ENCODE results near the gene S1PR3.
"Not testable (repeated sequence)": the region's sequence is repeated elsewhere in the genome, so short reads cannot be mapped to it uniquely, and the experiment has no call there.

Gene S1PR3

DNA sequence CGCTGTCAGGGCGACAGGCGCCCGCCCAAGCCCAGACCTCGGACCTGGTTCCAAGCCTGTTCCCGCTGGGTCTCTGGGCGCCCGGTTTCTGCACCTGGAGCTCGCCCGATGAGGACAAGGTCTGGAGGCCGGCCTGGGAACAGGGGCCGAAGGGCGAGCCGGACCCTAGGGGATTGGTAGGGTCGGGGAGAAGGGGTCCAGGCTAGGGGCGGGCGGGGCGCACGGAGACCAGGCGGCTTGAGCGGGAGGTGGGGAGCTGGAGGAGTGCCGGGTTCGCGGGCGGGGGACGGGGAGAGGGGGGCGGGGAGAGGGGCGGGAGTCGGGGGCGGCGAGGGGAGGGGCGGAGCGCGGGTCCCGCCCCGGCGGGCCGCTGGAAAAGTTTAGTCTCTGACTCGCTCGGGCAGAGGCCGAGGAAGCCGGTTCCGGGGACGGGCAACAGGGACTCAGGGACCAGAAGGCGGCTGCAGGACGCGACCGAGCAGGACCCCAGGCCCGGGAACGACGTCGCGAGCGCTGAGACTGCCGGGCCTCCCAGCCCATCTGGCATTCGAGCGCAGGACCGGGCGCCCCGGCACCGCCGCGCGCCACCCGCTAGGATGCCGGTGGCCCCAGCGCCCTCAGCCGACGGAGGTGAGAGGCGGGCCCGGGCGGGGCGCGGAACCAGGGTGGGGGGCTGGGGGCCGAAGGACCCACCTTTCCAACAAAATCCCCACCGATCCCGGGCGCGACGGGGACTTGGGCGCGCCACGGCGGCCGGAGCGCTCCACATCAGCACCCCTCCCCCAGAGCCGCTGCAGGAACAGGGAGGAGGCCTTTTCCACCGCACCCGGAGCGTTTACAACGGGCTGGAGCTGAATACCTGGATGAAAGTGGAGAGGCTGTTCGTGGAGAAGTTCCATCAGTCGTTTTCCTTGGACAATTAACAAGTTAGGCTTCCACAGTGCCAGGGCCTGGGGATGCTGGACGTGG, at the start of gene S1PR3:
S1PR3 (plus strand) TSS at position 403 of the 969 bp plus-strand sequence. CDS start 9,733 bp downstream, outside the sequence.
- no peak for DNase-seq (ENCODE audit: low spot score)
- TF ChIP-seq, protein P1, sequence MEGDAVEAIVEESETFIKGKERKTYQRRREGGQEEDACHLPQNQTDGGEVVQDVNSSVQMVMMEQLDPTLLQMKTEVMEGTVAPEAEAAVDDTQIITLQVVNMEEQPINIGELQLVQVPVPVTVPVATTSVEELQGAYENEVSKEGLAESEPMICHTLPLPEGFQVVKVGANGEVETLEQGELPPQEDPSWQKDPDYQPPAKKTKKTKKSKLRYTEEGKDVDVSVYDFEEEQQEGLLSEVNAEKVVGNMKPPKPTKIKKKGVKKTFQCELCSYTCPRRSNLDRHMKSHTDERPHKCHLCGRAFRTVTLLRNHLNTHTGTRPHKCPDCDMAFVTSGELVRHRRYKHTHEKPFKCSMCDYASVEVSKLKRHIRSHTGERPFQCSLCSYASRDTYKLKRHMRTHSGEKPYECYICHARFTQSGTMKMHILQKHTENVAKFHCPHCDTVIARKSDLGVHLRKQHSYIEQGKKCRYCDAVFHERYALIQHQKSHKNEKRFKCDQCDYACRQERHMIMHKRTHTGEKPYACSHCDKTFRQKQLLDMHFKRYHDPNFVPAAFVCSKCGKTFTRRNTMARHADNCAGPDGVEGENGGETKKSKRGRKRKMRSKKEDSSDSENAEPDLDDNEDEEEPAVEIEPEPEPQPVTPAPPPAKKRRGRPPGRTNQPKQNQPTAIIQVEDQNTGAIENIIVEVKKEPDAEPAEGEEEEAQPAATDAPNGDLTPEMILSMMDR (IDR thresholded peaks at IDR 0.05; ENCODE audit: extremely low read depth, missing control alignments), result no peak

DNA sequence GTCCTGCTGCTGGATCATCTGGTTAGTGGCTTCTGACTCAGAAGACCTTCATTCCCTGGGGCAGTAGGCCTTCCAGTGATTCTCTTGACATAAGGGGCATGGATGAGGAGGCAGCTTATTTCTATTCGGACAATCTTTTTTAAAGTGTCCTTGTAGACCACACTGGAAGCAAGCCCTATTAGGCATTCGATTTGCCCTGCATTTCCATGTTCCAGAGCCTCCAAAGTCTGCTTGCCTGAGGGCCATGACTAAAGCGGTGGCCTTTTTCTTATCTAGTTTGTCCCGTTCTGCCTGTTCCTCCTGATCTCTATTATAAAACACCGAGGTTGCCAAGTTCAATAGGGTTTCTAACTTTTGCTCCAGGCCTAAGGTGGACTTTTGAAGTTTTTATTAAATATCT, 49.7 kb upstream of the S1PR3 start:
- DNase-seq (ENCODE audit: low spot score), result not testable (repeated sequence)

GRCh38 chr9:88942411-88942810, 48.9 kb upstream of the S1PR3 start:
- DNase-seq (ENCODE audit: low spot score), result no peak
- TF ChIP-seq, protein P1 (IDR thresholded peaks at IDR 0.05; ENCODE audit: extremely low read depth, missing control alignments), result no peak

DNA sequence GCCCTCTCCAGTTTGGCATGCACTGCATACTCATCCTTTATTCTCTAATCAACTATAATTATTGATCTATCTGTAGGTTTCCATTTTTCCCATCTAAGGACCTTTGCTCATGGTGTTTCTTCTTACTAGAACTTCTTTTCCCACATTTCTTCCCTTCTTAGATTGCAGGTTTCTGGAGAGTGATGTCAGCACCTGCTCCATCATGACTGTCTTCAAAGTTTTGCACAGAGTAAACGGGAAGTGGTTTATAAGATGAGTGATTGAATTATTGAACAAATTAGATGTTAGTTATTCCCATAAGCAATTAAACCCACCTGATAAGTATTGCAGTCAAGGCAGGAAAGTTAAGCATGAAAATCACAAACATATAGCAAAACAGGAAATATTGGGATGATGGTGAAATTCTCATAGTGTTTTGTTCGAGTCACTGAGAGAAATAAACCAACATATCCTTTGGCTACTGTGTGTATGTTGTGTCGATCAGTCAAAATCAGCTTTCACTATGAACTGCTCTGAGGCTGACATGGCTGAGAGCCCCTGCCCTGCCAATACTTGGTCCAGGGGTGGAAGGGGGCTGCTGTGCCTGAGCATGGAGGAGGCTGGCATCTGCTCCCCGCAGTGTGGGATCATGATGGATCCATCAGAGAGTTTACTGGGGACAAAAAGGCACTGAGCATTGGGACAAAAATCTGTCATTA, 45.5 kb upstream of the S1PR3 start:
- no peak for DNase-seq (ENCODE audit: low spot score)
- TF ChIP-seq, protein P1 (IDR thresholded peaks at IDR 0.05; ENCODE audit: extremely low read depth, missing control alignments), result no peak

DNA sequence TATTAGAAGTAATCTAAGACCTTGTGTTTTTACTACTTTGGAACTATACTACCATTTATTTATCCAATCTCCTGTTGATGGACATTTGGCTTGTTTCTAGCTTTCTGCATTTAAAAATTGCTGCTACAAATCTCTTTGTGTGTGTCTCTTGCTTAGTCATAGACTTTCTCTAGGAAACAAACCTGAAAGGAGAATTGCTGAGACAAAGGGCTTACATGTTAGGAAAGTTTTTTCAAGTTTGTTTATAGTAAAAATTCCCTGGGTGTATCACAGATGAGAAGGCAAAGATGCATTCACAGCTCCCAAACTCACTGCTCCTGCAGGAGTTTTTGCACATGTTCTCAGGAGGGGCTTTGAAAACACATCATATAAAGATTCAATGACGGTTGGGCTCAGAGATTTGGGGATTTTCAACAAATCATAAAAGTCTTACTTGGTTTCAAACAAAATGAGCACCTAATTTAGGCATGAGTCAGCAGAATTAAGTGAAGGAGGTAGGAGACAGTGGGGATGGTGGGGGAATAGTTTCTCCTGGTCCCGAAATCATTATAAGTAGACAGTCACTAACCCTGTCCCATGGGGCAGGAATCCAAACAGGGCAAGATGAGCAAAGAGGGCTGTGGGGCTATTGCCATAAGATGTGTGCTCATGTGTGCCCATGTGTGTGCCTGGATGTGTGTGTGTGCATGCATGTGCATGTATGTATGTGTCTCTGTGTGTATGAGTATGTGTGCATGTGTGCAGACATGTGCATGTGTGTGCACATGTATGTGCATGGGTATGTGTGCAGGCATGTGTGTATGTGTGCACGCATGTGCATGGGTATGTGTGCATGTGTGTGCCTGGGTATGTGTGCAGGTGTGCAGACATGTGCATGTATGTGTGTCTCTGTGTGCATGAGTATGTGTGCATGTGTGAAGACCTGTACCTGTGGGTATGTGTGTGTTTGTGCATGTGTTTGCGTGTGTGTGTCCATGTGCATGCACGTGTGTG, 43.4 kb upstream of the S1PR3 start:
- TF ChIP-seq, protein P1 (IDR thresholded peaks at IDR 0.05; ENCODE audit: extremely low read depth, missing control alignments), result no peak
- no peak for DNase-seq (ENCODE audit: low spot score)

DNA sequence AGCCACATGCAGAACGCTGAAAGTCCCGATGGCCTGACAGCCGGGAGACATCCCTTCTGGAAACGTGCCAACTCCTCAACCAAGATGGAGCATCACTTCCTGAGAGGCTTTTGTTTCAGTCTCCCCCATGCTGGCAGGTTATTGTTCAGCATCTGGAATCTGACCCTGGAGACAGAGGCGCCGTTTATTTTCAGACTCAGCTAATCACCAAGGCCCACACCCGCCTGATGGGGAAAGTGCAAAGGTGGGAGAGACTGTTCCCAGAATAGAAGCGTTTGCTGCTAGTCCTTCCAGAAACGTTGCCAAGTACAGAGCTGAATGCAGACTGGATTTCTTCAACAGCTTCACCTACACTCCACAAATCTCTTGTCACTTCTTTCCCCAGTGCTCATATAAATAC, 41.8 kb upstream of the S1PR3 start:
- TF ChIP-seq, protein P1 (IDR thresholded peaks at IDR 0.05; ENCODE audit: extremely low read depth, missing control alignments), result no peak
- DNase-seq (ENCODE audit: low spot score), result no peak

- no peak for DNase-seq (ENCODE audit: low spot score)
Measured at GRCh38 chr9:88949961-88950340, 41.3 kb upstream of the S1PR3 start.

More at GRCh38 chr9:88949961-88950340, 41.3 kb upstream of the S1PR3 start:
- TF ChIP-seq, protein P1 (IDR thresholded peaks at IDR 0.05; ENCODE audit: extremely low read depth, missing control alignments), result no peak
